Hepatocyte (in vitro differentiated cells): ENCODE data around the gene HADHA. TPM values are rescaled to one million over a fixed set of nuclear protein-coding genes. Genes with fewer than 3 reads are reported as not detected.
A peak's percentile ranks its signal among the peaks of the same experiment; 100 is the strongest.

Experiments
- DNase-seq: peaks from one replicate; pipeline ENCODE4 v3.0.0-alpha.2; 2016; ENCODE audit warnings: low spot score
- H2AFZ ChIP-seq: fragments of 200-600 bp; sonication (generic); 2 replicates; pipeline ENCODE4 v1.6.0; 2016; ENCODE audit warnings: antibody characterized with exemption, mild to moderate bottlenecking
- H3K27ac ChIP-seq: fragments of 200-600 bp; sonication (generic); 2 replicates; pipeline ENCODE4 v1.5.1; 2016; ENCODE audit warnings: mild to moderate bottlenecking
- H3K27me3 ChIP-seq: fragments of 200-600 bp; sonication (generic); 2 replicates; pipeline ENCODE4 v1.6.1; 2016
- H3K36me3 ChIP-seq: fragments of 200-600 bp; sonication (generic); replicated peaks from 2 replicates; pipeline ENCODE4 v1.5.1; 2016; ENCODE audit warnings: low read depth; ENCODE audit not compliant: insufficient read depth
- H3K4me1 ChIP-seq: fragments of 200-600 bp; sonication (generic); 2 replicates; pipeline ENCODE4 v1.5.1; 2016; ENCODE audit warnings: mild to moderate bottlenecking, moderate library complexity; ENCODE audit not compliant: insufficient read depth
- H3K4me2 ChIP-seq: fragments of 200-600 bp; sonication (generic); 2 replicates; pipeline ENCODE4 v1.6.0; 2016
- H3K4me3 ChIP-seq: fragments of 200-600 bp; sonication (generic); 2 replicates; pipeline ENCODE4 v1.5.1; 2016; ENCODE audit warnings: mild to moderate bottlenecking
- H3K79me2 ChIP-seq: fragments of 200-600 bp; sonication (generic); 2 replicates; pipeline ENCODE4 v1.6.0; 2017; ENCODE audit warnings: mild to moderate bottlenecking
- H3K9me2 ChIP-seq: fragments of 200-600 bp; sonication (generic); replicated peaks from 2 replicates; pipeline ENCODE4 v1.6.0; 2017; ENCODE audit warnings: mild to moderate bottlenecking; ENCODE audit not compliant: insufficient read depth
- H3K9me3 ChIP-seq: fragments of 200-600 bp; sonication (generic); 2 replicates; pipeline ENCODE4 v1.5.1; 2016; ENCODE audit warnings: low read depth, mild to moderate bottlenecking
- H4K20me1 ChIP-seq: fragments of 200-600 bp; sonication (generic); 2 replicates; pipeline ENCODE4 v1.6.0; 2016; ENCODE audit warnings: mild to moderate bottlenecking; ENCODE audit not compliant: insufficient read depth, poor library complexity, severe bottlenecking
- CTCF ChIP-seq: fragments of 200-600 bp; sonication (generic); IDR thresholded peaks from 2 replicates; pipeline ENCODE4 v1.5.1; 2016; ENCODE audit warnings: antibody characterized with exemption, mild to moderate bottlenecking; ENCODE audit not compliant: poor library complexity
- EZH2 ChIP-seq: fragments of 200-600 bp; sonication (generic); IDR thresholded peaks from 2 replicates; pipeline ENCODE4 v1.6.1; 2016; ENCODE audit warnings: antibody characterized with exemption, mild to moderate bottlenecking, borderline replicate concordance
- EZH2phosphoT487 ChIP-seq: fragments of 200-600 bp; sonication (generic); IDR thresholded peaks from one replicate; pipeline ENCODE4 v1.6.1; 2018; ENCODE audit warnings: antibody characterized with exemption, mild to moderate bottlenecking, low read depth, moderate library complexity; ENCODE audit not compliant: unreplicated experiment, severe bottlenecking
- WGBS: methylation state at CpG from one replicate; pipeline ENCODE4 v1.1.6; 2016; ENCODE audit warnings: low lambda C conversion rate; ENCODE audit errors: missing lambda C conversion rate; 5-methylcytosine and 5-hydroxymethylcytosine counted together
- polyA plus RNA-seq: library from polyadenylated mRNA; unstranded; fragments of >200 nt; fragmentation: Nextera tagmentation; extraction: Ambion mirVana; gene quantifications from 2 replicates; pipeline ENCODE4 v1.2.1, GENCODE V29; 2016
- total RNA-seq: library from RNA; depleted of rRNA; stranded (reverse); fragments of >200 nt; gene quantifications from 2 replicates; pipeline ENCODE4 v1.2.3, GENCODE V29; 2014

The HADHA gene
- total and polyA plus RNA-seq, 2 experiments from 2014 or later = 125 to 149 TPM

GRCh38 chr2:26246818-26247217 is 2.4 kb upstream of the HADHA start:
- Histone ChIP-seq H3K9me3 (no peaks in the 10 kb centered on the region), H3K4me1 (peaks cover 16% of the 10 kb centered on the region), H3K36me3 (no peaks in the 10 kb centered on the region), H3K27ac (no peak overlapping the region), H4K20me1 (peaks cover 25% of the 10 kb centered on the region), H3K27me3 (no peaks in the 10 kb centered on the region), H3K79me2 (peaks cover 87% of the 10 kb centered on the region), H3K4me3 (no peak overlapping the region), H3K4me2 (peak overlapping the region; percentile 77), H2AFZ (no peak overlapping the region), H3K9me2 (no peaks in the 10 kb centered on the region)
- DNase-seq = no peak
- TF ChIP-seq EZH2 (no peak), CTCF (no peak), EZH2phosphoT487 (no peak)
- WGBS = 85% methylated on average over 9 of the region's 9 CpGs

- Histone ChIP-seq H3K36me3 (no peaks in the 10 kb centered on the region), H3K79me2 (peaks cover 87% of the 10 kb centered on the region), H3K9me2 (no peaks in the 10 kb centered on the region), H3K4me1 (peaks cover 16% of the 10 kb centered on the region), H3K27ac (peak overlapping the region; percentile 99), H4K20me1 (peaks cover 20% of the 10 kb centered on the region), H3K4me3 (peak overlapping the region; percentile 79), H2AFZ (peak overlapping the region; percentile 73), H3K9me3 (no peaks in the 10 kb centered on the region), H3K4me2 (peak overlapping the region; percentile 77), H3K27me3 (no peaks in the 10 kb centered on the region)
- no peak for DNase-seq
- no peak for TF ChIP-seq CTCF
- no peak for TF ChIP-seq EZH2phosphoT487
- no peak for TF ChIP-seq EZH2
- WGBS = 19% methylated on average over 3 of the region's 3 CpGs
Measured at GRCh38 chr2:26245810-26246209, 1.4 kb upstream of the HADHA start.

DNA sequence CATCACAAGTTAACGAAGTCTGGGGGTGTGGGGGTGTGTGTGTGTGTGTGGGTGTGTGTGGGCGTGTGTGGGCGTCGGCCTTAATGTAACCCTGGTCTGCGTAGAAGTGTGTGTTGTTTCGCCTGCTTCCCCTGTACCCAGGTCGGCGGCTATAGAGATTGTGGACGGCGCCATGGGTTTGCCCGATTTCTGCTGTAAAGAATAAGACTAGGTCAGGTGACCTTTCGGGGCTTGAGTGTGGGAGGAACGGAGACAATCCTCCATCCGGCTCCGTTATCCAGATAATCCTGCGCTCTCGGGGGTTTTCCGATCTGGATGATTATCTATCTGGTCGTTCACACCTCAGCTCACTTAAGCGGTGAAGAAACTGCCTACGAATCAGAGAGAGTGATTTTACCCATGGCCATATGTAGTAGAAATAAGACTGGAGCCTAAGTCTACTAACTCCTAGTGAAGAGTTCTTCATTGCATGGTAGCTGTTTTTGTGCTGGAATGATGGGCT is 850 bp upstream of the HADHA start:
- H3K27me3 ChIP-seq = no peaks in the 10 kb centered on the region
- H2AFZ ChIP-seq = peak overlapping the region; percentile 73
- H3K4me3 ChIP-seq = peak overlapping the region; percentile 79
- TF ChIP-seq EZH2 (no peak), EZH2phosphoT487 (no peak), CTCF (no peak)
- H3K79me2 ChIP-seq = peaks cover 87% of the 10 kb centered on the region
- peaks cover 18% of the 10 kb centered on the region for H4K20me1 ChIP-seq
- peak; percentile 71 for DNase-seq
- H3K27ac ChIP-seq = peak overlapping the region; percentile 99
- WGBS = 0% methylated on average over 21 of the region's 21 CpGs
- H3K9me3 ChIP-seq = no peaks in the 10 kb centered on the region
- H3K9me2 ChIP-seq = no peaks in the 10 kb centered on the region
- peaks cover 16% of the 10 kb centered on the region for H3K4me1 ChIP-seq
- no peaks in the 10 kb centered on the region for H3K36me3 ChIP-seq
- H3K4me2 ChIP-seq = peak overlapping the region; percentile 77
